HUES48 (cell line): ENCODE results near the gene ITGB8.

Experiments used
- H3K27ac ChIP-seq: one replicate; pipeline ENCODE4 v1.7.0; 2013; ENCODE audit warnings: low read depth, low read length, inconsistent platforms
- H3K27me3 ChIP-seq: 2 replicates; pipeline ENCODE4 v1.6.1; 2013; ENCODE audit warnings: mild to moderate bottlenecking, low read length; ENCODE audit not compliant: control insufficient read depth, insufficient read depth
- H3K36me3 ChIP-seq: 2 replicates; pipeline ENCODE4 v1.6.1; 2013; ENCODE audit warnings: low read length; ENCODE audit not compliant: control insufficient read depth, insufficient read depth
- H3K4me1 ChIP-seq: 2 replicates; pipeline ENCODE4 v1.6.1; 2013; ENCODE audit warnings: mild to moderate bottlenecking, low read length; ENCODE audit not compliant: control insufficient read depth, insufficient read depth
- H3K4me3 ChIP-seq: 2 replicates; pipeline ENCODE4 v1.5.1; 2013; ENCODE audit warnings: mild to moderate bottlenecking, low read depth, low read length
- H3K9ac ChIP-seq: 2 replicates; pipeline ENCODE4 v1.6.1; 2013; ENCODE audit warnings: mild to moderate bottlenecking, low read depth, low read length, moderate library complexity
- H3K9me3 ChIP-seq: 2 replicates; pipeline ENCODE4 v1.6.1; 2013; ENCODE audit warnings: low read length; ENCODE audit not compliant: control insufficient read depth, insufficient read depth

Gene ITGB8

GRCh38 chr7:20354610-20355528, 24.2 kb downstream of the ITGB8 start:
- Histone ChIP-seq H3K4me1 (peaks cover 14% of the 10 kb centered on the region; the same call in 1 of the 2 replicates), H3K27ac (no peak overlapping the region), H3K9ac (no peak overlapping the region), H3K9me3 (no peaks in the 10 kb centered on the region), H3K36me3 (no peaks in the 10 kb centered on the region), H3K27me3 (no peaks in the 10 kb centered on the region), H3K4me3 (no peak overlapping the region)

- Histone ChIP-seq H3K9ac (no peak overlapping the region), H3K27ac (no peak overlapping the region), H3K27me3 (no peaks in the 10 kb centered on the region), H3K9me3 (no peaks in the 10 kb centered on the region), H3K4me1 (0 out of 2 replicates have a peak, but pooled peaks cover 8% of the 10 kb centered on the region), H3K4me3 (no peak overlapping the region), H3K36me3 (no peaks in the 10 kb centered on the region)
Measured at GRCh38 chr7:20358106-20358505, 27.4 kb downstream of the ITGB8 start.

- no peaks in the 10 kb centered on the region for H3K36me3 ChIP-seq
- H3K27me3 ChIP-seq: no peaks in the 10 kb centered on the region
- no peak overlapping the region for H3K9ac ChIP-seq
- H3K4me3 ChIP-seq: no peak overlapping the region
- no peaks in the 10 kb centered on the region for H3K9me3 ChIP-seq
- H3K27ac ChIP-seq: no peak overlapping the region
- 0 out of 2 replicates have a peak, but pooled peaks cover 8% of the 10 kb centered on the region for H3K4me1 ChIP-seq
Measured at GRCh38 chr7:20358762-20359282, 28.1 kb downstream of the ITGB8 start.

DNA sequence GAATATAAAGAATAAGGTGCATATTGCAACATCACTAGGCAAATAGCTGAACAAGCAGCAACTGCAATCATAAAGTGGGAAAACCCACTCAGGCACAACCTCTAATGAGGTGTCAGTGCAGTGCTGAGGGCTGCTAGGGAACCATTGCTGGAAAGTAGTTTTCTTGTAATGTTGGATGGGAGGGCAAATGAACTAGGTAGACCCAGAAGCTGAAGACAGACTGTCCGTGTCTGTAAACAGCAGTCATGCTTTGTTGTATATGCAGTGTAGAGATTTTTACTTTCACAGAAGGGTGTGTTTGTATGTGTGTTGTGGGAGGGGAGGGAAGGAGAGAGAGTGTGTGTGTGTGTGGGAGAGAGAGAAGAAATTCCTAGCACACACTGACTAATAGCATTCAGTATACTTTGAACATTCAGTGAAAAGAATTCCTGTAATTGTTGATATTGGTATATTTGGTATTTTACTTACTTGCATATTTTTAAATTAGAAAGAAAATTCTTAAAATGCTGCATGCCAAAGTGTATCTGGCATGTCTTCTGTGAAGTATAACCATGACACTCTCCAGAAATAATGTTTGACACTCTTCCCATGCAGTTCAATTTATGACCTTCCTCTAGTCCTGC, 28.8 kb downstream of the ITGB8 start:
- no peaks in the 10 kb centered on the region for H3K36me3 ChIP-seq
- H3K27ac ChIP-seq: no peak overlapping the region
- H3K4me3 ChIP-seq: no peak overlapping the region
- H3K4me1 ChIP-seq: 0 out of 2 replicates have a peak, but pooled peaks cover 8% of the 10 kb centered on the region
- H3K9me3 ChIP-seq: no peaks in the 10 kb centered on the region
- H3K9ac ChIP-seq: no peak overlapping the region
- H3K27me3 ChIP-seq: no peaks in the 10 kb centered on the region

DNA sequence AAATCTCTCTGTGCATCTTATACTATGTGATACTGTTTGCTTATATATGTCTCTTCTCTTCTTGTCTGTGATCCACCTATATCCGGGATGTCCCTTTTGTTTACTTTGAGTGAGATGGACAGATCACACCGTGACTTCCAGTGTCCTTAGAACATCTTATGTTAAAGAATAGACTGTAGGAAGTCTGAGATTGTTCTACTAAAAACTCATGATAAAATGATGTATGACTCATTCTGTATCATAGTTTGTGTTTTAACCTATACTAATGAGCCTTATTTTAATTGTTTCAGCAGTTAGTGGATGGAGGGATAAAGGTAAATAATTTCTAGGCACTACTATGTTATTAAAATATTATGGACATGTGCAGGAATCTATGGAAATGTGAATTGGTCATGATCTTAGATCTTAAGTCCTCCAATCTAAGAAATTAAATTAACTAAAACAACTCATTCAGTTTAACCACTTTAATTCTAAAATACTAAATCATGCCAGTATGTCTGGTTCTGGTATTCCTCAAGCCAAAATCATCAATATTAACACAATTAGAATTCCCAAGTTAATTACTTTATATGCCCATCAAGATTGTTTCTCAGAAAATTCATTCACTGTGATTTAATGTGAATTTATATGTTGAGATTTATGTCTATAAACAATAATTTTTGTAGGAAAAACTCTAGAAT, 32.0 kb downstream of the ITGB8 start:
- H3K4me1 ChIP-seq: no peaks in the 10 kb centered on the region
- no peaks in the 10 kb centered on the region for H3K27me3 ChIP-seq
- no peak overlapping the region for H3K4me3 ChIP-seq

DNA sequence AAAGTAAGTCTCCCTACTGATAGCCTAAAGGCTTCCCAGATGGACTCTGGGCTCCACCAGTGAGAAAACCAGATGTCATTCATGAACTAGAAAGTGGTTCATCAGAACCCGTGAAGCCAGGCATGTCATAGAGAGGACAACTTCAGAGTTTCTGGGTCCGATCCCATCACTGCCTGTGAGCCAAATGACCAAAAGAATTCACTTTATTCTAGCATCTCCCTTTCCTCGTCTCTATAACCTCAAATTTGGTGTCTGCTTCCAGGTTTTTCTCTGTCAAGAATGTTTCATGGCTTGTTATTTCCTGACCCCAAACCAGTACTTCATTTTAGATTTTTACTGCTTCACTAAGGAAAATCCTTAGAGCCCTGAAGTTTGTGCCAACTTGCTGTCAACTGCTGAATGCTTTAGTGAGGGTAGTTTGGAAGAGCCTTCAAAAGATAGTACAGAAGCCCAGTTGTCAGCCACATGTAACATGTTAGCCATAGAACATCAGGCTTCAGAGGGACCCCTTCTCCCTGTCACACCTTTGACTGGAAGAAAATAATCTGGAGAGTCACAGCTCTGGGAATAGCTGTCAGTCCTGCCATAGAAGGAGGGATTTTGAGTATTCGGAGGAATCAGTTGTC, 34.0 kb downstream of the ITGB8 start:
- H3K9ac ChIP-seq: no peak overlapping the region
- no peaks in the 10 kb centered on the region for H3K9me3 ChIP-seq
- H3K4me1 ChIP-seq: no peaks in the 10 kb centered on the region
- H3K36me3 ChIP-seq: peaks cover 5% of the 10 kb centered on the region; the same call in 1 of the 2 replicates
- H3K27me3 ChIP-seq: no peaks in the 10 kb centered on the region
- no peak overlapping the region for H3K27ac ChIP-seq
- H3K4me3 ChIP-seq: no peak overlapping the region

More for the DNA sequence above, 32.0 kb downstream of the ITGB8 start:
- Histone ChIP-seq H3K36me3 (peaks cover 5% of the 10 kb centered on the region; the same call in 1 of the 2 replicates), H3K27ac (no peak overlapping the region), H3K9ac (no peak overlapping the region), H3K9me3 (no peaks in the 10 kb centered on the region)

DNA sequence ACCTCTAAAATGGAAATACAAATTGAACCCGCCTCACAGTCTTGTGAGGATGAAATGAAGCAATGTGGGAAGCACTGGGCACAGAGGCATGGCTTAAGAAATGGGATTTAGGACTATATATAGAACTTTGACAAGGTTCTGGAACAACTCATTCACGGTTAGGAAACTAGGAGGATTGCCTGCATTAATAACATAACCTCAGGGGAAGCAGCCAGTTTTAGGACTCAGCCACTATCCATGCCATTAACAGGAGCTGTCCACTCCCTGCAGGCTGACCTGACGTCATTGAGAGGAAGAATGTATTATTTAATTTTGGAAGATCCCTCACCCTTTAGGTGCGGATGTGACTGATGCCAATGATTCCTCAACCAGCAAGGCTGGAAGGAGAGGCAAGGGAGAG, 34.8 kb downstream of the ITGB8 start:
- no peak overlapping the region for H3K4me3 ChIP-seq

DNA sequence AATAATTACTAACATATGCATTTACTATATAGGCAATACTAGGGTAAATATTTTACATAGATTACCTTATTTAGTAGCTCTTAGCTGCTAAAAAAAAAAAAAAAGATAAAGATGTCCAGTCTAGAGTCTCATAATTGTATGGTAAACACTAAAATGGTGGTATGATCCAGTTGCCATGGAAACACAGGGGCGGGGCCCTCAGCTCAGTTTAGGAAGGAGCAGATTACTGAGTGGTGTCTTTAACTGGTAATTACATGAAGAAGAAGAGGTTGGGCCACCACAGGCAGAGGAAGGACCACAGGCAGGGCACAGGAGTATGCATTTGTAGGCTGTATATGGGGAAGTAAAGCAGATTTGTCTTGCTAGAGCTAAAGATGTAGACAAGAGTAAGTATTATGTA, 43.7 kb downstream of the ITGB8 start:
- no peak overlapping the region for H3K27ac ChIP-seq
- no peaks in the 10 kb centered on the region for H3K4me1 ChIP-seq
- no peaks in the 10 kb centered on the region for H3K27me3 ChIP-seq
- no peak overlapping the region for H3K4me3 ChIP-seq
- no peak overlapping the region for H3K9ac ChIP-seq
- H3K36me3 ChIP-seq: no peaks in the 10 kb centered on the region
- no peaks in the 10 kb centered on the region for H3K9me3 ChIP-seq

More for the DNA sequence above, 34.8 kb downstream of the ITGB8 start:
- Histone ChIP-seq H3K27ac (no peak overlapping the region), H3K9me3 (no peaks in the 10 kb centered on the region), H3K27me3 (no peaks in the 10 kb centered on the region), H3K4me1 (no peaks in the 10 kb centered on the region), H3K9ac (no peak overlapping the region), H3K36me3 (peaks cover 5% of the 10 kb centered on the region; the same call in 1 of the 2 replicates)

DNA sequence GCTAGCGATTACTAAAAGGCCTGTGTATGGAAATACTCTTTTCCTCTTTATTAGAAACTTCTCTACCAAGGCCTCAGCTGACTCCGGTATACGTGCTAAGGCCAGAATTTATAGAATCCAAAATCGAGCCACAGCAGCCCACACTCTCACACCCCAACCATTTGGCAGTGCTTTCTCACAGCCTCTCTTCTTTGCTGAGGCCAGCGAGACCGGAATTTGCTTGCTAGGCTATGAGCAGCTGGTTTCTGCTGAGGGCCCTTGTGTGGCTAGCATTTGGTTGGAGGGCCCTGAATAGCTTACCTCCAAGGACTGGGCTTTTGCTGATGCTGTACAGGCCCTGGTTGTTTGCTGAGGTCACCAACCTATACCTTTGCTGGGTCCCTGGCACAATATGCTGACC, 46.1 kb downstream of the ITGB8 start:
- Histone ChIP-seq H3K4me1 (no peaks in the 10 kb centered on the region), H3K4me3 (no peak overlapping the region), H3K27ac (no peak overlapping the region), H3K9ac (no peak overlapping the region), H3K9me3 (no peaks in the 10 kb centered on the region), H3K27me3 (no peaks in the 10 kb centered on the region), H3K36me3 (0 out of 2 replicates have a peak, but pooled peaks cover 6% of the 10 kb centered on the region)

- Histone ChIP-seq H3K4me3 (no peak overlapping the region), H3K27me3 (no peaks in the 10 kb centered on the region), H3K36me3 (0 out of 2 replicates have a peak, but pooled peaks cover 6% of the 10 kb centered on the region), H3K9me3 (no peaks in the 10 kb centered on the region), H3K4me1 (no peaks in the 10 kb centered on the region), H3K9ac (no peak overlapping the region), H3K27ac (no peak overlapping the region)
Measured at GRCh38 chr7:20381406-20382034, 50.8 kb downstream of the ITGB8 start.
